HG02938 (cell line): Measurements from ENCODE around the gene BEAN1.
"Not testable (repeated sequence)": the region's sequence is repeated elsewhere in the genome, so short reads cannot be mapped to it uniquely, and the experiment has no call there.

Source experiments
- ATAC-seq: cut with Tn5 transposase; IDR thresholded peaks from one replicate; pipeline ENCODE4 v1.9.1; 2021; ENCODE audit warnings: mild to moderate bottlenecking, moderate library complexity; ENCODE audit not compliant: unreplicated experiment

The BEAN1 gene

DNA sequence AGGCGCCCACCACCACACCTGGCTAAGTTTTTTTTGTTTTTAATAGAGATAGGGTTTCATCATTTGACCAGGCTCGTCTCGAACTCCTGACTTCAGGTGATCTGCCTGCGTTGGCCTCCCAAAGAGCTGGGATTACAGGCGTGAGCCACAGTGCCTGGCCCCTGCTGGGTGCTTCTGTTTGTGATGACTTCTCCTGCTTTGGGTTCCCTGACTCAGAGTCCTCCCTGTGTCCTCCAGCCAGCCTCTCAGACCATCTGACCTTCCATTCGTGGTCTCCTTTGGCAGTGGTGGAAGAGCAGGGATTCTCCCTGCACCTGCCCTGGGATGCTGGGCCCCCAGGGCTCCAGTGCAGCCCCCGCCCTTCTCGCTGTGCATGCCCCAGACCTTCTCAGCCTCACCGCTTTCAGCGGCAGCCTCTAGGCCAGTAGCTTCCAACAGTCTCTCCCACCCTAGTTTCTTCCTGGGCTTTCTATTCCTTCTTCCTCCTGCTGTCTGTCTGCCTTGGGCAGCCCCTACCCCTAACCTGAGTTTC lies 13.2 kb downstream of the BEAN1 start:
- no peak for ATAC-seq

- ATAC-seq = no peak
Measured at GRCh38 chr16:66440970-66441369, 13.9 kb downstream of the BEAN1 start.

GRCh38 chr16:66441586-66442375 lies 14.7 kb downstream of the BEAN1 start:
- ATAC-seq = no peak

DNA sequence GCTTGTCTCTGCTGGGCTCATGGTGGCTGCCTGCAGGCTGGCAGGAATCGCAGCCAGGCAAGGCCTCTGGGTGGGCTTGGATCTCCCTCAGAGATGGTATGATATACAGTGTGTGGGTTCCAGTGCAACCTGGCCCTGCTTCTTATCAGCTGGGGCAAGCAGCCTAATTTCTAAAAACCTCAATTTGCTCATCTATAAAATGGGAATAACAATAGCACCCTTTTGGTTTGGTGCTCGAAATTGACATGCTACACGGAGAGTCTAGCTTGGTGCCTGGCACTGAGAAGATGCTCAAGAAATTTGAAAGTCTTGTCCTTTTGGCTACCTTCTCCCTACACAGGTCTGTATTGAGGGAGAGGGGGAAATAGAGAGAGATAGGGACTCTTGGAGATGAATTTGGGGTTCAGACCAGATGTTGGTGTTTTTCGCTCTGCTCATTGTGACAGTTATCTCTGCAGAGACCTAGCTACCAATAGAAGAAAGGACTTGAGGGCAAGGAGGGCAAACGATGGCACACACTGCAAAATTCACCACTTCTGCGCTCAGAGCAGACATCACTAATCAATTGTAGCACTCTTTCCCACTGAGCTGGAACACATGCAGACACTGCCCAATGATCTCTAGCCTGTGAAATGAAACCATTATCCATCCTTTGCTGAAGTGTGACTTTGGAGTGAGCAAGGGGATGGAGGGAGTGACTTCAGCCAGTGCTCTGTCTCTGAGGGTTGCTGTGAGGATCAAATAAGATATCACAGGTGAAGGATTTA lies 15.6 kb downstream of the BEAN1 start:
- no peak for ATAC-seq

DNA sequence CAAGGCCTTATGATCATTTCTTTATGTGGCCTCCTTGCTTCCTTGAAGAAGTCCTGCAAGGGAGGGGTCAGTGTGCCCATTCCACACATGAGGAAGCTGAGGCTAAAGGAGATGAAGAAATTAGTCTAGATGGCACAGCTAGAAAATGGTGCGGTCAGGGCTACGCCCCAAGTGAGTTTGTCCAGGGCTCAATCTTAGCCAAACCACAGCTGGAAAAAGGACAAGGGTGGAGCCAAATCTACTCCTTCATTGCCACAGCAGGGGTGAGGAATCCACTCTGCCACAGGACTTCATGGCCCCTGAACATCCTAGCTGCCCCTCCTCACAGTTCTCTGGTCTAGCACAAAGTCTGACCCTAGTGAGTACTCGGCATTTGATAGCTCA lies 16.2 kb downstream of the BEAN1 start:
- ATAC-seq = no peak

GRCh38 chr16:66444049-66444481 lies 17.0 kb downstream of the BEAN1 start:
- ATAC-seq = no peak

- no peak for ATAC-seq
Measured at GRCh38 chr16:66446737-66447136, 19.6 kb downstream of the BEAN1 start.

DNA sequence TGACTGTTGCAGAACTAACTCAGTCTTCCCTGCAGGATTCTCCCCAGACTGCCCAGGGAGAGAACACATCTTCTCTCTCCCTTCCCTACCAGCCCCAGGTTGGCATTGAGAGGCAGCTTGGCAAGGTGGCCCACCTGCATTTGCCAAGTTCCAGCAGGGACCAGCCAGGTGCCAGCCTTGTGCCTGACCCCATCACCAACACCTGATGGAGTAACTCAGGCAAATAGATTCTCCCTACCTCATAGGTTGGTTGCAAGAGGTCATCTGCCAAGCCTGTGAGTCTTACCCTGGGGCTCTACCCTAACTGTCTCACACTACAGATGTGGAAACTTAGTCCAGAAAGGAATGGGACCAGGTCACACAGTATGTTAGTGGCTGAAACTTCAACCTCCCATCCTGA lies 20.4 kb downstream of the BEAN1 start:
- no peak for ATAC-seq

GRCh38 chr16:66451548-66451947 lies 24.5 kb downstream of the BEAN1 start:
- no peak for ATAC-seq

- ATAC-seq = not testable (repeated sequence)
Measured at GRCh38 chr16:66453230-66453629, 26.1 kb downstream of the BEAN1 start.

DNA sequence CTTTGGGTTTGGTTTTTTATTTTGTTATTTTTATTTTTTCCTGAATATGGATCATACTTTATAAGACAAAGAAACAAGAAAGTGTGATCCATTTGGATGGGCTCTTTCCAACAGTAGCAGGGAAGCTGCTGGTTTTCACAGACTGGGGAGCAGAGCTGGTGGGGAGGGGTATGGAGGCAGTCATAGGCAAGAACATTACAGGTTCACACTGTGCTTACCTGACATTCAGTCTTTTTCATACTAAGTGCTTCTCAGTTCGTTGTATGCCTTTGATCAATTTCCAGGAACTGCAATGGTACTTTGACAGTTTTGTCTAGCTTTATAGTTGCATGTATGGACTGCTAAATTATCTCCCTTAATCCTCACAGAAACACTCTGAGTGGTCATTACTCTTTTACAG lies 27.7 kb downstream of the BEAN1 start:
- no peak for ATAC-seq

DNA sequence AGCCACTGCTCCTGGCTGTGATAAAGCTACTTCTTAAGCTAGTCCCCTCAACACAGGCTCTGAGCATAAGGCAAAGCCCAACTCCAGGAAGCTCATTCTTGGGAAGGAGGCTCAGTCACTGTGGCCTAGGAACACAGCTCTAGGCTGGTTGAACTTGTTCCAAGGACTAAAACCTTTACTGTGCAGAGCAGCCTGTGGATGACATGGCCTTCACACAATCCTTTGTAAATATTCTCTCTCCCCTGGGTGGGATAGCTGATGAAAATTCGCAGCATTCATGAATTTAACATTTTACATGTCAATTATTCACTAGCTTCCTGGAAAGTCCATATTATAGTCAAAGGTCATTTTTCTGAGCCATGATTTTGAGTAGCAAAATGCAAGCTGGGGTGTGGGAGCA lies 28.9 kb downstream of the BEAN1 start:
- ATAC-seq = no peak

DNA sequence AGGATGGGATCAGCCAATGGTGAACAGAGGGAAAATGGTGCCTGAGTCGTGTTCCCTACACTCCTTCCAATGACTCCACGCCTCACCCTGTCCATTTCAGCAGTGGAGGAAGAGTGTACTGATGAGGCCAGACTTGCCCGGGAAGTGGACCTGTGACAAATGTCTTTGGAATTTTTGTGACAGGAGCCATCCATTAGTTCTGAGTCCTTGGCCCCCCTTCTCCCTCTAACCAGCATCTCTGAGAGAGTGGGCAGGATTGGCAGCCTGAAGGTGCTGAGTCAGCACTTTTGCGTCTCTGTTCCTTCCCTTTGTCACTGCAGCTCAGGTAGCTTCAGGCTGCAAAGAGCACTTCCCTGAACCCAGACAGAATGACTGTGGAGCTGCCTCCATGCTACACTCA lies 30.8 kb downstream of the BEAN1 start:
- no peak for ATAC-seq

GRCh38 chr16:66458292-66458691 lies 31.2 kb downstream of the BEAN1 start:
- ATAC-seq = no peak

GRCh38 chr16:66458853-66459252 lies 31.8 kb downstream of the BEAN1 start:
- no peak for ATAC-seq

DNA sequence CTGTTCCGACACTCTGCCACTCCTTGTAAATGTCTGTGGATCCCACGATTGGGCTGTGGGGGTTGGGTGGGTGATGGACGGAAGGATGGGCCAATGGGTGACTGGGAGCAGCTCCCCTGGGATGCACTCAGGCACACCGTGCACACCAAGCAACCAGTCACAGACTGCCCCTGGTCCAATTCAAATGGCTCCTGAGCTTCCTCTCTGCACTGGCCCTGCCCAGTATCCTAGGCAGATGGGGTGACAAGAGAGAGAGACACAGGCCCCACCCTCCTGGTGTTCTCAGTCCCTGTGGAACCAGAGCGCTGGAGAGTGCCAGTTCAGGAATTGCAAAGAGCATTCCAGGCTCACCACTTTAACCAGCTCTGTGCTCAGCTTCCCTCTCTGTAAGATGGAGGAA lies 32.8 kb downstream of the BEAN1 start:
- no peak for ATAC-seq

- no peak for ATAC-seq
Measured at GRCh38 chr16:66460703-66461102, 33.6 kb downstream of the BEAN1 start.

- no peak for ATAC-seq
Measured at GRCh38 chr16:66462912-66463311, 35.8 kb downstream of the BEAN1 start.

- not testable (repeated sequence) for ATAC-seq
Measured at GRCh38 chr16:66465946-66466345, 38.9 kb downstream of the BEAN1 start.

DNA sequence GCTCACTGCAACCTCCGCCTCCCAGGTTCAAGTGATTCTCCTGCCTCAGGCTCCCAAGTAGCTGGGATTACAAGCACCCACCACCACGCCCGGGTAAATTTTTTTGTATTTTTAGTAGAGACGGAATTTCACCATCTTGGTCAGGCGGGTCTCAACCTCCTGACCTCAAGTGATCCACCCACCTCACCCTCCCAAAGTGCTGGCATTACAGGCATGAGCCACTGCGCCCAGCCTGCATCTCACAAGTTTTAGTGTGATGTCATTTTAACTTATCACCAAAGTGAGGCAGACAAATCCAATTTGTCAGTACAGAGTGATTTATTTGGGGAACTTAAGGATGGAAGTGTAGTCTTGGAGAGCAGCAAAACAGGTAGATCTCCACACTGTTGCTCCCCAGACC lies 39.5 kb downstream of the BEAN1 start:
- ATAC-seq = not testable (repeated sequence)

GRCh38 chr16:66467611-66468010 lies 40.5 kb downstream of the BEAN1 start:
- no peak for ATAC-seq
